Measurements from ENCODE around the gene LBP.

GRCh38 chr20:38339997-38340396 lies 6.3 kb upstream of the LBP start:
- no peak for TF ChIP-seq TEAD4 (IDR thresholded peaks at IDR 0.05; ENCODE audit: borderline replicate concordance, insufficient read depth)
- no peak for TF ChIP-seq EZH2phosphoT487 (IDR thresholded peaks at IDR 0.05; ENCODE audit: borderline replicate concordance, low read depth)
